ENCODE results near the gene FPR2. TPM values are rescaled to one million over a fixed set of nuclear protein-coding genes. Genes with fewer than 3 reads are reported as not detected.

Gene FPR2
- total RNA-seq, 1 donor from 2014 or later, result 4.2 TPM

DNA sequence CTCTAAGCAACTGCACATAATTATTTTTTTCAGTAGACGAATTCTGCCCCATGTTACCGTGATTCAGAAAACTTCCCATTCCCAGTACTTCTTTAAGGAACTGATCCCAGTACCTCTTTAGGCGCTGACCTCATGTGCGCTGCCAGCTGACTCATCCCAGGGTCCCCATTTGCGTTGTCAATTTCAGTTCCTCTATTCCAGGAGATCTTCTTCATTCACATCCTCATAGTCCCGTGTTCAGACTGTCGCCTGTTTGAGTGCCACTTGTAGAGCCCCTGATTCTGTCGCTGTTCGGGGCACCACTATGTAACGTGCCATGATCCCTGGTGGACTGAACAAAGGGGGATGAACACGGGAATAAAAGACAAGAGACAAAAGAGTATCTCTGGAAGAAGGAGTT is 50.4 kb downstream of the FPR2 start:
- Histone ChIP-seq H3K27me3 (ENCODE audit: control insufficient read depth in 3 of 3, insufficient read depth in 3 of 3, low read length in 3 of 3) (no peaks in the 10 kb centered on the region), H3K36me3 (ENCODE audit: control insufficient read depth in 3 of 3, insufficient read depth in 3 of 3, low read length in 3 of 3) (no peaks in the 10 kb centered on the region), H3K27ac (ENCODE audit: low read depth, low read length) (peak overlapping the region; percentile 56), H3K4me3 (ENCODE audit: low read length in 3 of 3) (no peak overlapping the region), H3K9me3 (ENCODE audit: control insufficient read depth in 3 of 3, low read length in 3 of 3) (no peaks in the 10 kb centered on the region), H3K9ac (ENCODE audit: low read depth in 1 of 3, low read length in 3 of 3) (no peak overlapping the region), H3K4me1 (ENCODE audit: control insufficient read depth in 3 of 3, insufficient read depth in 3 of 3, low read length in 3 of 3) (no peaks in the 10 kb centered on the region)

DNA sequence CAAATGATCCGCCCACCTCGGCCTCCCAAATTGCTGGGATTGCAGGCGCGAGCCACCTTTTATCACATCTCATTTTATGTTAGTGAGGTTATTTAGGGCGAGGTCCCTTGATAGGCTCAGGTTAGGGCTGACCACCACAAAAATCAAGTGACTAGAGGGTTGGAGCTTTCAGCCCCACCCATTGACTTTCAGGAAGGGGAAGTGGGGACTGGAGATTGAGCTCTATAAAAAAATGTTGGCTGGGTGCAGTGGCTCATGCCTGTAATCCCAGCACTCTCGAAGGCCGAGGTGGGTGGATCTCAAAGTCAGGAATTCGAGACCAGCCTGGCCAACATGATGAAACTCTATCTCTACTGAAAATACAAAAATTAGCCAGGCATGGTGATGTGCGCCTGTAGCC is 54.1 kb downstream of the FPR2 start:
- Histone ChIP-seq H3K4me1 (ENCODE audit: control insufficient read depth in 3 of 3, insufficient read depth in 3 of 3, low read length in 3 of 3) (no peaks in the 10 kb centered on the region), H3K9me3 (ENCODE audit: control insufficient read depth in 3 of 3, low read length in 3 of 3) (no peaks in the 10 kb centered on the region), H3K36me3 (ENCODE audit: control insufficient read depth in 3 of 3, insufficient read depth in 3 of 3, low read length in 3 of 3) (no peaks in the 10 kb centered on the region), H3K4me3 (ENCODE audit: low read length in 3 of 3) (no peak overlapping the region), H3K27me3 (ENCODE audit: control insufficient read depth in 3 of 3, insufficient read depth in 3 of 3, low read length in 3 of 3) (no peaks in the 10 kb centered on the region), H3K9ac (ENCODE audit: low read depth in 1 of 3, low read length in 3 of 3) (no peak overlapping the region), H3K27ac (ENCODE audit: low read depth, low read length) (no peak overlapping the region)

DNA sequence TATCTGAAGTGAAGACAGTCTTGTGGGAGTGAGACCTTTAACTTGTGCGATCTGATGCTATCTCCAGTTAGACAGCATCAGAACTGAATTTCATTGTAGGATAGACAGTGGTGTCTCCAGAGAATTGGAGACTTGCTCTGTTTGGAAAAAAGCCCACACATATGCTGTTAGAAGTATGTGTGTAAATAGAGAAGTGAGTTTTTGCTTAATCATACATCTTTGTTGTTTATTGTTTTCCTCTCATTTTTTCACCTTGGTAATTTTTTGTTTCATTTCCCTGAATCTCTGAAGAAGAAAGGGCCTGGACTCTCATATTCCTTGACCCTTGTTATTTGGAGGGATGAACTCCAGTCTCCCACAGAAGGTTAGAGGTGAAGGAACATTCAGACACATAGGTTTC is 55.7 kb downstream of the FPR2 start:
- H3K4me3 ChIP-seq (ENCODE audit: low read length in 3 of 3), result no peak overlapping the region
- H3K4me1 ChIP-seq (ENCODE audit: control insufficient read depth in 3 of 3, insufficient read depth in 3 of 3, low read length in 3 of 3), result no peaks in the 10 kb centered on the region
- H3K9me3 ChIP-seq (ENCODE audit: control insufficient read depth in 3 of 3, low read length in 3 of 3), result no peaks in the 10 kb centered on the region
- no peak overlapping the region for H3K9ac ChIP-seq (ENCODE audit: low read depth in 1 of 3, low read length in 3 of 3)
- peak overlapping the region; percentile 21 for H3K27ac ChIP-seq (ENCODE audit: low read depth, low read length)
- H3K36me3 ChIP-seq (ENCODE audit: control insufficient read depth in 3 of 3, insufficient read depth in 3 of 3, low read length in 3 of 3), result no peaks in the 10 kb centered on the region
- no peaks in the 10 kb centered on the region for H3K27me3 ChIP-seq (ENCODE audit: control insufficient read depth in 3 of 3, insufficient read depth in 3 of 3, low read length in 3 of 3)

DNA sequence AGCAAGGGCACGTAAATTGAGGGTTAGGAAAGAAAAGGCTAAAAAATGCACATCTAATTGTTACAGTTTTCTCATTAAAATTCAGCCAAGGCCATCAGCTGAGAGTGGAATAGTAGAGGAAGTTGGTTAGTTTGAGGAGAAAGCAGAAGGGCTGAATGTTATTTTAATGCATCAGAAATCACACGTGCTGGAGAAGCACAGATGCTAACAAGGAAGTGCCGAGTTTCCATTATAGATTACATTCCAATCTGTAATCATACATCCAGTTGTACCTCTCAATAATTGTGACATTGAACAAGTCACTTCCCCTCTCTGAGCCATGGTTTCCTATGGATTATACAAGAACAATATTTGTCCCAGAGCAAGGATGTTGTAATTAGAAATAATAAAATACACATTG is 59.0 kb downstream of the FPR2 start:
- H3K27ac ChIP-seq (ENCODE audit: low read depth, low read length), result peak overlapping the region; percentile 36
- H3K9me3 ChIP-seq (ENCODE audit: control insufficient read depth in 3 of 3, low read length in 3 of 3), result peaks cover 0 to 3% (median 0%) of the 10 kb centered on the region in 3 donors
- H3K9ac ChIP-seq (ENCODE audit: low read depth in 1 of 3, low read length in 3 of 3), result no peak overlapping the region
- H3K4me3 ChIP-seq (ENCODE audit: low read length in 3 of 3), result no peak overlapping the region
- no peaks in the 10 kb centered on the region for H3K27me3 ChIP-seq (ENCODE audit: control insufficient read depth in 3 of 3, insufficient read depth in 3 of 3, low read length in 3 of 3)
- no peaks in the 10 kb centered on the region for H3K4me1 ChIP-seq (ENCODE audit: control insufficient read depth in 3 of 3, insufficient read depth in 3 of 3, low read length in 3 of 3)
- H3K36me3 ChIP-seq (ENCODE audit: control insufficient read depth in 3 of 3, insufficient read depth in 3 of 3, low read length in 3 of 3), result no peaks in the 10 kb centered on the region

Other genes starting within 250 kb of the FPR2 start
- gene SIGLEC6, start 229.5 kb upstream of the FPR2 start, total RNA-seq, result 1.6 TPM
- gene ZNF175, start 189.9 kb upstream of the FPR2 start, total RNA-seq, result 3.7 TPM
- gene SIGLEC5, start 130.8 kb upstream of the FPR2 start, total RNA-seq, result 1.6 TPM
- not detected for gene SIGLEC14, start 114.4 kb upstream of the FPR2 start, total RNA-seq
- 4.7 TPM for gene SPACA6, start 67.8 kb upstream of the FPR2 start, total RNA-seq
- gene HAS1, start 37.2 kb upstream of the FPR2 start, total RNA-seq, result under 0.01 TPM
- 7.8 TPM for gene FPR1, start 9.3 kb upstream of the FPR2 start, total RNA-seq
- 0.52 TPM for gene FPR3, start 34.0 kb downstream of the FPR2 start, total RNA-seq
- 11.0 TPM for gene ZNF577, start 126.8 kb downstream of the FPR2 start, total RNA-seq
- gene ZNF649, start 143.8 kb downstream of the FPR2 start, total RNA-seq, result 15.7 TPM
- 5.2 TPM for gene ZNF613, start 166.3 kb downstream of the FPR2 start, total RNA-seq
- 10.4 TPM for gene ZNF350, start 225.7 kb downstream of the FPR2 start, total RNA-seq
- gene ZNF615, start 247.0 kb downstream of the FPR2 start, total RNA-seq, result 8.4 TPM

All from skeletal muscle tissue (tissue), 4 donors.